Measurements from ENCODE around the gene TRIM44. TPM values are rescaled to one million over a fixed set of nuclear protein-coding genes. Genes with fewer than 3 reads are reported as not detected.

The TRIM44 gene
- total RNA-seq, 2 donors from 2014 or later, result 22.1 to 35.4 TPM

DNA sequence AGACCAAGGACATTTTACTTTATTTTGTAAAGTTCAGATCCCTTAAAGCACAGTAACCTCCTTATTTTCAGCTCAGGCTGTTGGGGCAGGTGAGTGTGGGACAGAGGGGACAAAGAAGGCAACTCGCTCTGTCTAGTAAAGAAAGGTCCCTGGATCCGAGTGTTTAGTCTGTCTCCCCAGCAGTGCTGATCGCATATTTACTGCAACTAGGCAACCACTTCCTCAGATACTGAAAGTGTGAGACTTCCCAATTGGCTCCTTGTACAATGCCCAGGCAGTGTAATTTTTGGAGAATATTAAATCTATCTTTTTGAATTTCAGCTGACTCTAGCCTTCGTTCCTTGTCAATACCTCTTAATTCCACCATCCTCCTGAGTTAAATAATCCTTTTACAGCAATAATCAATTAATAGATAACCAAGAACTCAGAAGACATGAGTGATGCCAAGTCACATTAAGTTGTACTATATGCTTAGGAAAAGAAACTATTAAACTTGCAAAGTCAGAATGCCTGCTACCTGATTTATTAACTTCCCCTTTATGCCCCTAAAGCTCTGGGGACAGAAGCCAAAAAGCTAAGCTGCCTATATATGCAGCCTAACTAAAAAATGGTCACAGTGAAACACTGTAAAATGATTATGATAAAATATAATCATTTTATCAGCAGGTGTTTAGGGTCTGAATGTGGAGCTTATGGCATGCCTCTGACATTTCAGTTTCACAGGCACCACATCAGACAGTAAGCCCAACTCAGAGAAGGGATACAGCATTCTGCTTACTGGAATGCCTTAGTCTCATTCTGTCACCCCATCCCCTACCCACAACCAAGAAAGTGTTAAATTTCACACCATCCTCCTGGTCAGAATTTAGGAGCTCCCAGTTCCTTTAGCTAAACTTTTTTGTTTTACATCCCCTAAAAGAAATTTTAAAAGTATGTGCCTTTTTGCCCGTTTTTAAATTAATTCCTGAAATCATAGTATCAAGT lies 138.7 kb downstream of the TRIM44 start:
- Histone ChIP-seq H3K27me3 (no peaks in the 10 kb centered on the region), H3K4me1 (peaks cover 0 to 23% of the 10 kb centered on the region in 2 donors), H3K4me3 (no peak overlapping the region), H3K36me3 (no peaks in the 10 kb centered on the region), H3K27ac (no peak overlapping the region), H3K9me3 (no peaks in the 10 kb centered on the region)
- no peak for DNase-seq (ENCODE audit: low spot score)
- TF ChIP-seq, protein P1, sequence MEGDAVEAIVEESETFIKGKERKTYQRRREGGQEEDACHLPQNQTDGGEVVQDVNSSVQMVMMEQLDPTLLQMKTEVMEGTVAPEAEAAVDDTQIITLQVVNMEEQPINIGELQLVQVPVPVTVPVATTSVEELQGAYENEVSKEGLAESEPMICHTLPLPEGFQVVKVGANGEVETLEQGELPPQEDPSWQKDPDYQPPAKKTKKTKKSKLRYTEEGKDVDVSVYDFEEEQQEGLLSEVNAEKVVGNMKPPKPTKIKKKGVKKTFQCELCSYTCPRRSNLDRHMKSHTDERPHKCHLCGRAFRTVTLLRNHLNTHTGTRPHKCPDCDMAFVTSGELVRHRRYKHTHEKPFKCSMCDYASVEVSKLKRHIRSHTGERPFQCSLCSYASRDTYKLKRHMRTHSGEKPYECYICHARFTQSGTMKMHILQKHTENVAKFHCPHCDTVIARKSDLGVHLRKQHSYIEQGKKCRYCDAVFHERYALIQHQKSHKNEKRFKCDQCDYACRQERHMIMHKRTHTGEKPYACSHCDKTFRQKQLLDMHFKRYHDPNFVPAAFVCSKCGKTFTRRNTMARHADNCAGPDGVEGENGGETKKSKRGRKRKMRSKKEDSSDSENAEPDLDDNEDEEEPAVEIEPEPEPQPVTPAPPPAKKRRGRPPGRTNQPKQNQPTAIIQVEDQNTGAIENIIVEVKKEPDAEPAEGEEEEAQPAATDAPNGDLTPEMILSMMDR (IDR thresholded peaks at IDR 0.05), result no peak

DNA sequence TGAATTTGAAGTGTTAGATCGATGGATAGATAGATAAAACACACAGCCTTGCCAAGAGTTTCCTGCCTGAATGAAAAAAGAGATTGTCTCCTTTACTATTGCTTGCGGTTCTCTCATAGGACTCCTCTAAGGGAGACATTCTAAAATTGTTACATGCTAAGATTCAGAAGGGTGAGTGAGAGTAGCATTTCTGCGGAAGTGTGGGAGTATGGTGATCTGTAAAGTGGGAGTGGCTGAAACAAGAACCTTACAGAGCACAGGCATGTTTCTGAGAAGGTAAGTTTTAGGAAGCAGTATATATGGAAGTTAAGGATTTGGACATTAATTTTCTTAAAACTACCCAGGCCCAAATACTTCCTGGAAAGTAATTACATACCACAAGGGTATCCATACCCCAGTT lies 139.6 kb downstream of the TRIM44 start:
- Histone ChIP-seq H3K36me3 (no peaks in the 10 kb centered on the region), H3K27ac (no peak overlapping the region), H3K9me3 (no peaks in the 10 kb centered on the region), H3K4me3 (no peak overlapping the region), H3K4me1 (peaks cover 0 to 17% of the 10 kb centered on the region in 2 donors), H3K27me3 (no peaks in the 10 kb centered on the region)
- DNase-seq (ENCODE audit: low spot score), result no peak
- TF ChIP-seq, protein P1 (IDR thresholded peaks at IDR 0.05), result no peak

DNA sequence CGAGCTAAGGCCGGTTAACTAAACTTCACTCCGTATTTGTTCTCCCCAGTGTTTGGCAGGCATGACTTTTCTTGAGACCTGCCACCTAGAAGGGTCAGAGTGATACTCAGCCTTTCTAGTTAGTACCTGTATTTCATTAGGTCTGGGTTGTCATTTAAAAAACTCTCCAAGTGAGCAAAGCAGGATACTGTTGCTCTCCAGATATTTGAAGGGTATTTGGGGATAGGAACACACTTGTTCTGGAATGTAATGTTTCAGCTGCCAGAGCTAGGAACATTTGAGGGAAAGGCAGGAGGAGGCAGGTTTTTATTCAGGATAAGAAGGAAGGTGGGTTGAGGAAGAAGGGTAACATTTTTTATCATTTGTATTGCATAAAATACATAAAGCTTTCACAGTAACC lies 140.1 kb downstream of the TRIM44 start:
- H3K4me1 ChIP-seq, result peaks cover 0 to 17% of the 10 kb centered on the region in 2 donors
- TF ChIP-seq, protein P1 (IDR thresholded peaks at IDR 0.05), result no peak
- no peaks in the 10 kb centered on the region for H3K9me3 ChIP-seq
- no peak for DNase-seq (ENCODE audit: low spot score)
- H3K27me3 ChIP-seq, result no peaks in the 10 kb centered on the region
- no peak overlapping the region for H3K27ac ChIP-seq
- H3K4me3 ChIP-seq, result no peak overlapping the region
- no peaks in the 10 kb centered on the region for H3K36me3 ChIP-seq

DNA sequence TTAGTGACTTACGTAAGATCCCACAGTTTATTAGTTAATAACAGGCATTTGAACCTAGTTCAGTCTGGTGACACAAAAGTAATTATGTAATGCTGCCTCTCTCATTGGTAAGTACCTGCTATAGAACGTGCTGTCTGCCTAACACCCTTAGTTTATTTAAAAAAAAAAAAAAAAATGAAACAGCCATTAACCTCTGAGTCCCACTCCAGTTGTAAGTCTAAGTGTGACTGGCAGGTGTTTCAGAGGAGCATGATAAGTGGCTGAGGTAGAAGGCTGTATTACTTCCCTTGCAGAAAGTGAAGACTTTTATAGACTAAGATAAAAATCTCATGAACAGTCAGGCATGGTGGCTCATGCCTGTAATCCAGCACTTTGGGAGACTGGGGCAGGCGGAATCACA lies 140.5 kb downstream of the TRIM44 start:
- Histone ChIP-seq H3K36me3 (no peaks in the 10 kb centered on the region), H3K4me3 (no peak overlapping the region), H3K4me1 (peaks cover 0 to 17% of the 10 kb centered on the region in 2 donors), H3K9me3 (no peaks in the 10 kb centered on the region), H3K27ac (no peak overlapping the region), H3K27me3 (no peaks in the 10 kb centered on the region)
- TF ChIP-seq, protein P1 (IDR thresholded peaks at IDR 0.05), result no peak
- DNase-seq (ENCODE audit: low spot score), result no peak

DNA sequence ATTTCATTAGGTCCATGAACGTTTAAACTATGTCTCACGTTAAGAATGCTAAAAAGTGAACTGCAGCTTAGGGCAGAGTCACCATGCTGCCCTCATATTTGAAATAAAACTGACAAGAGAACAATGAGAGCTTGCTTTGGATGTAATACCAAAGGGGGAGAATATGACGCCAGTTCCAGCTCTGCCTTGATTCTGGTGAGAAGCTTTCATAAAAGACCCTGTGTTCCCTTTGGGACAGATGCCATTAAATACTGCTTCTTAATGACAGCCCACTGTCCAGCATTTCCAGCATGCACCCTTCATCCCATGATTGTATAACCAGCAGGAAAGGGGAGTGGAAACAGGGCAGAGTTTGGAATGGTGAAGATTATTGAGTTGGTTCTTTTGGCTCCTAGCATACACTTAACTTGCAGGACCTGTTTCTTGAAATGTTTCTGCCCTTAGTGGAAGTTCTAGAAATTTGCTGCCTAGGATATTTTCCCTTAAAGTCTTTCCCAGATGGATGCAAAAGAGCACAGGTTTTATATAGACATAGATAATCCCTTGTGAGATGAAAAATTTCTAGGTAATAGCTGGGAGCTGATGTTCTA lies 142.0 kb downstream of the TRIM44 start:
- Histone ChIP-seq H3K27me3 (no peaks in the 10 kb centered on the region), H3K27ac (no peak overlapping the region), H3K36me3 (no peaks in the 10 kb centered on the region), H3K4me3 (no peak overlapping the region), H3K9me3 (no peaks in the 10 kb centered on the region), H3K4me1 (peaks cover 0 to 17% of the 10 kb centered on the region in 2 donors)
- no peak for DNase-seq (ENCODE audit: low spot score)
- TF ChIP-seq, protein P1 (IDR thresholded peaks at IDR 0.05), result no peak
